HUES6 (cell line): ENCODE results near the gene HIBADH.
A peak's percentile ranks its signal among the peaks of the same experiment; 100 is the strongest.

Source experiments
- H3K27ac ChIP-seq: 2 replicates; pipeline ENCODE4 v1.7.0; 2013; ENCODE audit warnings: low read depth, mild to moderate bottlenecking, low read length, inconsistent platforms
- H3K27me3 ChIP-seq: 2 replicates; pipeline ENCODE4 v1.6.1; 2013; ENCODE audit warnings: low read length; ENCODE audit not compliant: control insufficient read depth, insufficient read depth
- H3K36me3 ChIP-seq: 2 replicates; pipeline ENCODE4 v1.6.1; 2013; ENCODE audit warnings: low read length; ENCODE audit not compliant: control insufficient read depth, insufficient read depth
- H3K4me1 ChIP-seq: 2 replicates; pipeline ENCODE4 v1.6.1; 2013; ENCODE audit warnings: low read length; ENCODE audit not compliant: control insufficient read depth, insufficient read depth
- H3K4me3 ChIP-seq: 2 replicates; pipeline ENCODE4 v1.5.1; 2013; ENCODE audit warnings: low read depth, low read length
- H3K9ac ChIP-seq: one replicate; pipeline ENCODE4 v1.6.1; 2013; ENCODE audit warnings: mild to moderate bottlenecking, low read length
- H3K9me3 ChIP-seq: 2 replicates; pipeline ENCODE4 v1.6.1; 2013; ENCODE audit warnings: low read depth, low read length; ENCODE audit not compliant: control insufficient read depth, insufficient read depth

HIBADH gene

GRCh38 chr7:27662490-27663205, at the start of gene HIBADH:
TSS of gene HIBADH (minus strand) at chr7:27662883. CDS start at chr7:27662788, 95 bp downstream.
- Histone ChIP-seq H3K27me3 (no peaks in the 10 kb centered on the region), H3K9me3 (no peaks in the 10 kb centered on the region), H3K36me3 (peaks cover 3% of the 10 kb centered on the region; the same call in 1 of the 2 replicates), H3K9ac (peak within 1 kb of the TSS; percentile 85), H3K27ac (peak within 1 kb of the TSS; percentile 92), H3K4me3 (peak within 1 kb of the TSS; percentile 89), H3K4me1 (0 out of 2 replicates have a peak, but pooled peaks cover 5% of the 10 kb centered on the region)

DNA sequence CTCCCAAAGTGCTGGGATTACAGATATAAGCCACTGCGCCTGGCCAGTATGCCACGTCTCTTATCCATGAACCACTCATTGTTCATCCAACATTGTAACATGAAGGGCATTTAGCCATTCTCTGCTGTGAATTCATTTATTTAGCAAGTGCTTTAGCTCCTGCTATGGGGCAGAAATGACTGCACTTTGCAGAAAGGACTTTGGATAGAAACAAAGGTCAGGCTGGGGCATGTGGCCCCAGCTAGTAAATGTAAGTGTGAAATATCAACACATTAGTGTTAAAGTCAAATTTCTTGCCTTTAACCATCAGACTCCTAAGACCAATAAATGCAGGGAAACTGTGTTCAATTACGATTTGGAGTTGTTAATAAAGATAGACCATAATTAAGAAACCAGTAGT, 49.5 kb upstream of the HIBADH start:
- Histone ChIP-seq H3K36me3 (no peaks in the 10 kb centered on the region), H3K27ac (no peak overlapping the region), H3K9me3 (0 out of 2 replicates have a peak, but pooled peaks cover 2% of the 10 kb centered on the region), H3K4me3 (no peak overlapping the region), H3K4me1 (no peaks in the 10 kb centered on the region), H3K27me3 (0 out of 2 replicates have a peak, but pooled peaks cover 3% of the 10 kb centered on the region), H3K9ac (no peak overlapping the region)

GRCh38 chr7:27709137-27710075, 46.7 kb upstream of the HIBADH start:
- Histone ChIP-seq H3K9me3 (0 out of 2 replicates have a peak, but pooled peaks cover 2% of the 10 kb centered on the region), H3K36me3 (no peaks in the 10 kb centered on the region), H3K4me3 (no peak overlapping the region), H3K27ac (no peak overlapping the region), H3K9ac (no peak overlapping the region), H3K27me3 (no peaks in the 10 kb centered on the region), H3K4me1 (no peaks in the 10 kb centered on the region)

DNA sequence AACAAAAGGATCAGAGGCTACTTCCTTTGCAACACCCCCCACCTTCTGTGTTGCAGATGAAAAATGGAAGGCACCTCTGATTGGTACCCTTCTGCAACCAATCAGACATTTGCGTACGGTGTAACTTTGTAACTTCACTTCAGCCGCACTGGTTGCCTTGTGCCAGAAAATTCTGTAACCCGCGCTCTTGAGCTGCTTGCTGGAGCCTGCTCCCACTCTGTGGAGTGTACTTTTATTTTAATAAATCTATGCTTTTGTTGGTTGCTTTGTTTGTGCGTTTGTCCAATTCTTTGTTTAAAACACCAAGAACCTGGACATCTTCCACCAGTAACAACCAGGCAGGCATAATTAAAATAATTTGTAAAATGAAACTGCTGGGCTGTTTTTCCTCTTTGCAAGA, 45.8 kb upstream of the HIBADH start:
- Histone ChIP-seq H3K9me3 (0 out of 2 replicates have a peak, but pooled peaks cover 2% of the 10 kb centered on the region), H3K27ac (no peak overlapping the region), H3K36me3 (no peaks in the 10 kb centered on the region), H3K4me3 (no peak overlapping the region), H3K27me3 (no peaks in the 10 kb centered on the region), H3K4me1 (no peaks in the 10 kb centered on the region), H3K9ac (no peak overlapping the region)

DNA sequence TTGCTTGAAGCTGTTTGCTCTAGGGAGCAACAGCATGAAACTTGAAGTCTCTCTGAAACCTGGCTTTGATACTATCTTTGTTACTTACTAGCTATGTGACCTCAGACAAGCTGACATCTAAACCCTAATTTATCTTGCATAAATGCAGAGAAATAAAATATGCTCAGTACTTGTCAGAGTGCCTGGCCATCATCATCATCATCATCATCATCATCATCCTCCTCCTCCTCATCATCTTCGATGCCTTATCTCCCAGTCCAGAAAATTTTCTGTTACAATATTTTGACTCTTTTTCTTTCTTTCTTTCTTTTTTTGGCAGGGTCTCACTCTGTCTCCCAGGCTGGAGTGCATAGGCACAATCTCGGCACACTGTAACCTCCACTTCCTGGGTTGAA, 42.5 kb upstream of the HIBADH start:
- no peak overlapping the region for H3K4me3 ChIP-seq
- H3K9ac ChIP-seq, result no peak overlapping the region
- H3K4me1 ChIP-seq, result no peaks in the 10 kb centered on the region
- no peaks in the 10 kb centered on the region for H3K27me3 ChIP-seq
- no peak overlapping the region for H3K27ac ChIP-seq
- H3K36me3 ChIP-seq, result no peaks in the 10 kb centered on the region
- H3K9me3 ChIP-seq, result 0 out of 2 replicates have a peak, but pooled peaks cover 2% of the 10 kb centered on the region

GRCh38 chr7:27704422-27705199, 41.9 kb upstream of the HIBADH start:
- no peaks in the 10 kb centered on the region for H3K36me3 ChIP-seq
- H3K27me3 ChIP-seq, result no peaks in the 10 kb centered on the region
- H3K4me3 ChIP-seq, result no peak overlapping the region
- no peak overlapping the region for H3K27ac ChIP-seq
- no peak overlapping the region for H3K9ac ChIP-seq
- H3K4me1 ChIP-seq, result no peaks in the 10 kb centered on the region
- 0 out of 2 replicates have a peak, but pooled peaks cover 2% of the 10 kb centered on the region for H3K9me3 ChIP-seq

DNA sequence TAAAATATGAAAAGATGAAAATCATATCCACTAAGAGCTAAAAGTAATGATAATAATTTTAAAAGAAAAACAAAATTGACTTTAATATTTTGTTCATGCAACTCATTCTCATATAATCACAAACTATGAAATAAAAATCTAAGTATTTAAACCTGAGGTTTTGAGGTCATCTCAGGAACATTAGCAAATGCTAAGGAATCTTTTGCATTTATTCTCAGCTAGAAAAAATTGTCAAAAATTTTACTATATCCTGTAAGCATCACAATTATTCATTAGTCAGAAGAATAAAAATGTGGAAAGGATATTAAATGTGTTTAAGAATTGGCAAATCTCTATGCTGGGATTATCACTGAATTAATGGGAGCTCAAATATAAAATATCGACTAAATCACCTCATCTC, 40.5 kb upstream of the HIBADH start:
- Histone ChIP-seq H3K36me3 (no peaks in the 10 kb centered on the region), H3K4me1 (no peaks in the 10 kb centered on the region), H3K27me3 (no peaks in the 10 kb centered on the region), H3K27ac (no peak overlapping the region), H3K9ac (no peak overlapping the region), H3K4me3 (no peak overlapping the region), H3K9me3 (no peaks in the 10 kb centered on the region)

DNA sequence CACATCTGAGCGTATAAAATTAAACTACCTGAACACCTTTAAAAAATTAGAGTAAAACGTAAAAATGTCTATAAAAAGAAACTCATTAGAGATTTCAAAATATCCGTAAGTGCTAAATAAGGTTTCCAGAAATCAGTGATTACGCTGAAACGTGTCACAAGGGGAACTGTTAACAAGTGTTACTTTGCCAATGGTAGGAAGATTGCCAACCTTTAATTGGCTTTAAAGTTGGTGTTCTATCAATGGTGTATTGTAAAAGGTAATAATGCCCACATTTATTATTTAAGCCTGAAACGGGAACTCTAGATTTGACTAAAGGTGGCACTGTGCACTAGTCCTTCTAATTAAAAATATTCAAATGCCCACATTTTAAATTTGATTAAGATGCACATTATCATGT, 37.8 kb upstream of the HIBADH start:
- H3K4me1 ChIP-seq, result no peaks in the 10 kb centered on the region
- H3K27me3 ChIP-seq, result no peaks in the 10 kb centered on the region
- no peaks in the 10 kb centered on the region for H3K9me3 ChIP-seq
- H3K27ac ChIP-seq, result no peak overlapping the region
- no peaks in the 10 kb centered on the region for H3K36me3 ChIP-seq
- no peak overlapping the region for H3K4me3 ChIP-seq
- no peak overlapping the region for H3K9ac ChIP-seq

DNA sequence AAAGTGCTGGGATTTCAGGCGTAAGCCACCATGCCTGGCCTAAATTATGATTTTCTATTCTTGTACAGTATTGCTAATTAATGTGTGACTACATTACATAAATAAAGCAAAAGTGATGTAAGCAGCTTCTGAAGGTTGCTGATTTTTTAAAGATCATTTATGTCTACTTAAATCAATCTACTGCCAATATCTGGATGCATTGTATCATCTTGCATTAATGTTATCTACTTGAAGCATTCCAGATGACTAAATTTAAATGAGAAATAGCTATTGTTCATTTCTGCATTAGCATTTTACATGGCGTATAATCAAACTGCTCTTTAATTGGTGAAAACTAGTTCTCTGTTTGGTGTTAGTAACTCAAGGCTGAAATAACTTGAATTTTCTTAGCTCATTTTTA, 37.1 kb upstream of the HIBADH start:
- H3K27ac ChIP-seq, result no peak overlapping the region

GRCh38 chr7:27697861-27698430, 35.3 kb upstream of the HIBADH start:
- Histone ChIP-seq H3K27ac (no peak overlapping the region), H3K4me3 (no peak overlapping the region), H3K9ac (no peak overlapping the region), H3K9me3 (no peaks in the 10 kb centered on the region), H3K27me3 (no peaks in the 10 kb centered on the region), H3K36me3 (no peaks in the 10 kb centered on the region), H3K4me1 (no peaks in the 10 kb centered on the region)

More for the DNA sequence above, 37.1 kb upstream of the HIBADH start:
- H3K4me3 ChIP-seq, result no peak overlapping the region
- no peaks in the 10 kb centered on the region for H3K9me3 ChIP-seq
- H3K27me3 ChIP-seq, result no peaks in the 10 kb centered on the region
- H3K4me1 ChIP-seq, result no peaks in the 10 kb centered on the region
- no peak overlapping the region for H3K9ac ChIP-seq
- H3K36me3 ChIP-seq, result no peaks in the 10 kb centered on the region
